Activated gamma-delta T cell treated with anti-CD3 and anti-CD28 coated beads, Interleukin-2, amount 50 U/mL, for 16 hours (primary cell): ENCODE measurements around the gene BCAT1.

Experiments used
- DNase-seq: peaks from one replicate; pipeline ENCODE4 v3.0.0-alpha.2; 2020; ENCODE audit warnings: low read depth

Gene BCAT1, protein sequence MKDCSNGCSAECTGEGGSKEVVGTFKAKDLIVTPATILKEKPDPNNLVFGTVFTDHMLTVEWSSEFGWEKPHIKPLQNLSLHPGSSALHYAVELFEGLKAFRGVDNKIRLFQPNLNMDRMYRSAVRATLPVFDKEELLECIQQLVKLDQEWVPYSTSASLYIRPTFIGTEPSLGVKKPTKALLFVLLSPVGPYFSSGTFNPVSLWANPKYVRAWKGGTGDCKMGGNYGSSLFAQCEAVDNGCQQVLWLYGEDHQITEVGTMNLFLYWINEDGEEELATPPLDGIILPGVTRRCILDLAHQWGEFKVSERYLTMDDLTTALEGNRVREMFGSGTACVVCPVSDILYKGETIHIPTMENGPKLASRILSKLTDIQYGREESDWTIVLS

DNA sequence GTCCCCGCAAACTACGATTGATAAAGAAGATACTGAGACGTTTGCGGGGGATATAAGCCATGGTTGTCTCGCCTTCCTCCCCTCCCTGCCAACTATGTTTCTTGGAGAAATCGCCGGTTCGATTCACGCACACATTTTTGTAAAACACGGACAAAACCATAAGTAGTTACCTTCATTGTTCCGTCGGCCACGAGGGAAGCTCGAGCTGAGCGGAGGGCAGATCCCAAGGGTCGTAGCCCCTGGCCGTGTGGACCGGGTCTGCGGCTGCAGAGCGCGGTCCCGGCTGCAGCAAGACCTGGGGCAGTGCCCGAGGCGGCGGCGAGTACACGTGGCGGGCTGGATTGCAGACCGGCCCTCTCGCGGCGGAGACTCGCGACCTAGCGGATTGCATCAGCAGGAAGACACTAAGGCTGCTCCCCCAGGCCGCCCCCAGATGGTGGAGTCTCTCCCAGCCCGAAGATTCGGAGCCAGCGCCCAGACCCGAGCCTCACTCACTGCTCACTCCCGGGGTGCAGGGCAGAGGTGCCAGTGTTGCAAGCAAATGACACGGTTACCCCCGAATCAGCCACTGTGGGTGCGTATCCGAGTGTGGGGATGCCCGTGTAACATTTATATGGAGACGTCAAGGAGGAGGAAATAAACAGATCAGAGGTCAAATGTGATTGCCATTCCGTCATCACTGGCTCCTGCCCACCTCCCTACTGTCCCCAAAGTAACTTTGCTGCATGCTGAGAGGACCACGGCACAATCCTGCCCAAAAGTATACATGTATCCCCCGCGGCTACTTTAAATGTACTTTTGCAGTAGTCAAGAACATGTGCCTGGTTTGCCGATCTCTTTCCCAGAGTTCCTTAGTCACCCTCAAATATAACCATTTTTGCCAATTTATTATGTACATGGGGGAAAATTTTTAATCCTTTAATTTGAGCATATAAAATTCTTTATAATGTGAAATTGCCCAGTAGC is at the start of gene BCAT1:
TSS of gene BCAT1 (minus strand) at position 345 of the 966 bp plus-strand sequence. CDS start at position 176, 169 bp downstream.
- DNase-seq, result peak; percentile 15

DNA sequence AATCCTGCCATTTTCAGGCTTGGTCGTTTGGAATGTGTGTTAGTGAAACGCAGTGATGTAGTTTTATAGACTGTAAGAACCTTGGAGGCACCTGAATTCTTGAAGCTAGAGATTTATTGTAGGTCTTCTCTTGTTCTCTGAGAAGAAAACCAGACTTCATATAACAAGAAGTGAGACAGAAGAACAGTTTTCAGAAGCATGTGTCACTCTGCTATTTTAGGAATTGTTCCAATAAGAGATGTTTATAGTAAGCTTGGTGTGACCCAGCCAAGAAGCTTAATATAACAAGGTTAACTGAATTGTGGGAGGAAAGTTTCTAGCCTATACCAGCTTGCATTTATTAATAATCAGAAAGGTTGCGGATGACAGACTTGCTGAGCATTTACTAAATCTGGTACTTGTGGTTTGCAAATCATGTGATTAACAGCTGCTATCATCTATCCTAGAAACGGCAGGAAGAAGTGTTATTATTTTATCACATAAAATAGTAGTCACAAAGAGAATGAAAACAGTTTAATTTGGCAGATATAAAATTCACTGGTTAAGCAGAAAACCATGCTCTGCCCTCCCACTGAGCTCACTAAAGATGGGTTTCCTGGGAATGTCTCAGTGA is 49.2 kb upstream of the BCAT1 start:
- DNase-seq, result no peak

DNA sequence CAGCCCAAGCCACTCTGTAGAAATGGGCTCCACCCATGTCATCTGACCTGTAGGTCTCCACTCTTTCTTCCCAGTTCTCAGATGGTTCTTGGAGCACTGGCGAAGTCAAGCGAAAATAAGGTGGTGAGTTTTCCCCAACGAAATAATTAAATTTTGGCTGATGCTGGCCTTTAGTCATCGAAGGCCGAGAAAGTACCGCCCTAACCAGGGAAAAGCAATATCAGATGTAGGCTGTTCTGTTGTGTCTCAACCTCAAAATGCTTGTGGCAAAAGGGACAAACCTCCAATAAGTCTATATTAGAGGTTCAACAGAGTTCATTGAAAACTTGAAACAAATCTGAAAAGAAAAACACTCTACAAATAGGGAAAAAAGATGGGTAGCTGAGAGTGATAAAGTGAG is 48.6 kb upstream of the BCAT1 start:
- DNase-seq, result no peak

DNA sequence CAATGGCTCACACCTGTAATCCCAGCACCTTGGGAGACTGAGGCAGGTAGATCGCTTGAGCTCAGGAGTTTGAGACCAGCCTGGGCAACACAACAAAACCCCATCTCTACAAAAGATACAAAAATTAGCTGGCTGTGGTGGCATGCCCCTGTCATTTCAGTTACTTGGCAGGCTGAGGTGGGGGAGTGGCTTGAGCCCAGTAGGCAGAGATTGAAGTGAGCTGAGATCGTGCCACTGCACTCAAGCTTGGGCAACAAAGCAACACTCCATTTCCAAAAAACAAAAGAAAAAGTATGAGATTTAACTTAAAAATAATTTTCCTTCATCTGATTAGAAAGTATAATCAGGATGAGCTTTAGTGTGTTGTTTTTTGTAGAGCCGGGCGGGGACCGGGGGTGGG is 47.9 kb upstream of the BCAT1 start:
- DNase-seq, result no peak

DNA sequence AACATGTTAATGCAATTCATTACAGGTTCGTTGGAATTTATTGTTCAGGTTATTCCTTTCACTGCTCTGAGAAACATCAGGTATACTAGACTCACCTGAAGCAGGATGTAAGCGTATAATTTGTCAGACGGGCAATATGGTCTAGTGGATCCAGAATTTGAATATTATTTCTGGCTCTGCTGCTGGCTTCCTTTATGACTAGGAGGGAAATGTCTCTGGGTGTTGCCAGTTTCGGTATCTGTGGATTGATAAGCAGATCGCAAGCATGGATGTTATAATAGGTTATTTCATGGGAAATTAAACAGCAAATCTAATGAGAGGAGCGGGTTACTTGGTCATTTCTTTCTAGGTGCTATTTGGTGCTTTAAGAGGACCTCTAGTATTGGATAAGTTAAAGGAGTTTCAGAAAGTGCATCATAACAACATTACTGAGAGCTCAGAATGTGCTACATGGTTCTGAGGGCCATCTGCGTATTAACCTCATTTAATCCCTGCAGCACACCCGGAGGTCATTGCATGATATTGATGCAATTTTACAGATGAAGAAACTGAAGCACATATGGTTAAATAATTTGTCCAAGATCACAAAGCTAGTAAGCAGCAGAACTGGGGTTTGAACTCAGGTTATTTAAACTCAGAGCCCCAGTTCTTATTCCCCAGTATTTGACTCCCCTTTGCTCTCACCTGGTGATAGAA is 47.3 kb upstream of the BCAT1 start:
- DNase-seq, result no peak

DNA sequence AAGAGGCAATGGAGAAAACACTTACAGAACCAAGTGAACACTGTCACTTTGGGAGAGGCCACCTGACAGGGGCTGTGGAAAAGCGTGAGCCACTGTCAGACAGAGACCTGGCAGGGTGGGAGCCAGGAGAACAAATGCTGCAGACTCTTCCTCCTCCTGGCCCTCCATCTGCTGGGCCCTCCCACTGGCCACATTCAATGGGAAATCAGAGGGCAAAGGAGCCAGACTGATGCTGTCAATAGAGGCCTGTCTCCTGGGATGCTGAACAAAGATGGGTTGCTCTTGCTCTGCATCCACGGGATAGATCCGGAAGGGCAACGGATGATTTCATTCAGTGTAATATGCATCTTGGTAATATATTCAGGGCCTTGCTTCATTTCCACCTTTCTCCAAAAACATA is 44.9 kb upstream of the BCAT1 start:
- no peak for DNase-seq

DNA sequence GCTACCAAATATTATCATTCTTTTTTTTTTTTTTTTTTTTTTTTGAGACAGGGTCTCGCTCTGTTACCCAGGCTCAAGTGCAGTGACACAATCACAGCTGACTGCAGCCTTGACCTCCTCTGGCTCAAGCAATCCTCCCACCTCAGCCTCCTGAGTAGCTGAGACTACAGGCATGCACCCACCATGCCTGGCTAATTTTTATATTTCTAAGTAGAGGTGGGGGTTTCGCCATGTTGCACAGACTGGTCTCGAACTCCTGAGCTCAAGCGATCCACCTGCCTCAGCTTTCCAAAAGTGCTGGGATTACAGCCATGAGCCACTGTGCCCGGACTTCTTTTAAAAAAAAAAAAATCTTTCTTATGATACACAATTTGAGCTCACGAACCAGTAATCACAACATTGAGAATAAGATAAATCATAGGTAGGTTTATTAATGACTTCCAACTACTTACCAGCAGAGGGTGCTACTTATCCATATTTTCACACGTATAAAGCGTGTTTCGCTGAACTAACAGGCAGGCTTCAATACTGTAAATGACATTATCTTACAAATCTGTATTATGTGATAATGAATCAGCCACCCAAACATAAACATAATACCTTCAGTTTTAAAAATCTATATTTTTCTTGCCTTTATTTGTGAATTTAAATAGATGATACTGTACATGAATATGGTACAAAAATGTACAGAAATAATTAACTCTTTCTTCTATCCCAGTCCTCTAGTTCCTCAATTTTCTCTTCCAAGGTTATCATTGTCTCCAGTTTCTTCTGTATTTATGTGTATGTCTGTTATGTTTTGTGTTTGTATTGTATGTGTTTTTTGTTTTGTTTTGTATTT is 42.5 kb upstream of the BCAT1 start:
- DNase-seq, result no peak

DNA sequence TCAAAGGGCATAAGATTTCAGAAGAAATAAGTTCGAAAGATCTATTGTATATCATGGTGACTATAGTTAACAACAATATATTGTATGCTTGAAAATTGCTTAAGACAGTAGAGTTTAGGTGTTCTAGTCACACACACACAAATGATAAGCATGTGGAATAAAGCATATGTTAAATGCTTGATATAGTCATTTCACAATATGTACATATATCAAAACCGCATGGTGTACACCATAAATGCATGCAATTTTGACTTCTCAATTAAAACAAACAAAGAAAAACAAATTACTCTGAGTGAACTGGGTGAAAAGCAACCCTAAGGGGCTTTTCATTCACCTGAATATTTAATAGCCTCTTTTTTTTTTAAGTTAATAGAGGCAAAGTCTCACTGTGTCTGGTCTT is 40.3 kb upstream of the BCAT1 start:
- no peak for DNase-seq

DNA sequence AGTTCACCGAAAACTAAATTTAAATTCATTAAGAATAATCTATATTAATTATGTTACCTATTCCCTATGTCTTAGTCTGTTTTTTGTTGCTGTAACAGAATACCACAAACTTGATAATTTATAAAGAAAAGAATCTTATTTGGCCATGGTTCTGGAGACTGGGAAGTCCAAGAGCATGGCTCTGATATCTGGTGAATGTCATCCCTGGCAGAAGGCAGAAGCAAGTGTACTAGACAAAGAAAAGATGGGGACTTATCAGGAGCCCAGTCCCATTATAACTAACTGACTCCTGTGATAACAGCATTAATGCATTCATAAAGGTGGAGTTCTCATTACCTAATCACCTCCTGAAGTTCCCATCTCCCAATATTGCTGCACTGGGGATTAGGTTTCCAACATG is 33.3 kb upstream of the BCAT1 start:
- no peak for DNase-seq

DNA sequence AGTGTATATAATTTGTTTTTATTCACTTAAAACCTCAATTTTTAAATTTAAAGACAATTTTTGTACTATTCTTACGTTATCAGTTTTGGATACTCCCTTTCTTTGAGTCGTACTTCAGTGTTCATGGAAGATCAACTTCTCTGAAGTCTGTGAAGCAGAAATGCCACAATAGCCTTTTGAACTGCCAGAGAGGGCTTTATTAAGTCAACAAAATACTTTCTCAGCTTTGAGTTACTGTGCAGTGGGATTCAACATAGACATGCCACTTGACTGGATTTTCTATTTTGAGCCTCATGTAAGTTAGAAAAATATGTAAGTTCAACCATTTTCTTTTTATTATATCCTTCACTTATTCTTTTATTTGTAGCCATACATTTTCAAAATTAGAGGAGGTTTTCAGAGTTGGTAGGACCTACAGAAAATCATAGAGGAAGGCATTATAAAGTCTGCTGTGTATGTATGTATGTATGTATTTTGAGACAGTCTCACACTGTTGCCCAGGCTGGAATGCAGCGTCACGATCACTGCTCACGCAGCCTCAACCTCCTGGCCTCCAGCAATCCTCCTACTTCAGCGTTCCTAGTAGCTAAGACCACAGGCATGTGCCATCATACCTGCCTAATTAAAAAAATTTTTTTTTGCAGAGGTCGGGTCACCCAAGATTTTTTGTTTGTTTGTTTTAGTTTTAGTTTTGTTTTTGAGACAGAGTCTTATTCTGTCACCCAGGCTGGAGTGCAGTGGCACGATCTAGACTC is 31.3 kb upstream of the BCAT1 start:
- DNase-seq, result no peak

DNA sequence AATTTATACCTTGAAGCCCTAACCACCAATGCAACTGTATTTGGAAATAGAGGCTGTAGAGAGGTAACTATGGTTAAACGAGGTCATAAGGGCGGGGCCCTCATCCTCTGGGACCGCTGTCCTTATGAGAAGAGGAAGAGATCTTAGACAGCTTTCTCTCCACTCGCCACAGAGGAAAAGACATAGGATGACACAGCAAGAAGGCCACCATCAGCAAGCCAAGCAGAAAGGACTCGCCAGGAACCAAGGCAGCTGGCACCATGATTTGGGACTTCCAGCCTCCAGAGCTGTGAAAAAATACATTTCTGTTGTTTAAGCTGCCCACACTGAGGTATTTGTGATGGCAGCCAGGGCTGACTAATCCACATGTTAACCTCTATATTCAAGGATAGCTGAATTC is 30.4 kb upstream of the BCAT1 start:
- DNase-seq, result no peak

DNA sequence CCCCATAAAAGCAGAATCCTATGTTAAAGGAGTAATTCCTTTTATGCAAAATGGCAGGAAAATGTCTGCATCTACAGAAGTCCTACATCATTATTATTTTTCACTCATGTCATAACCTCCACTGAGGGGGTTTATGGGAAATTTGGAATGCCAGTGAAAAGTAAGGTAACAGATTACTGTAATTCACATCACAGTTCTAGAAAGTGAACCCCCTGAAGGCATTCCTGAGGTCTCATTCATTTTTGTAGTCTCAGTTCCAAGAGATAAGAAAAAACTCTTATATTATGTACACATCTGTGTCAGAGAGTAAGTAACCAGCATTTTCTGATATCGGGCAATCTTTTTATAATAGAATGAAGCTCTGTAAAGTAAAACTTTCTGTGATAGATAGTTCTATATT is 28.8 kb upstream of the BCAT1 start:
- no peak for DNase-seq

DNA sequence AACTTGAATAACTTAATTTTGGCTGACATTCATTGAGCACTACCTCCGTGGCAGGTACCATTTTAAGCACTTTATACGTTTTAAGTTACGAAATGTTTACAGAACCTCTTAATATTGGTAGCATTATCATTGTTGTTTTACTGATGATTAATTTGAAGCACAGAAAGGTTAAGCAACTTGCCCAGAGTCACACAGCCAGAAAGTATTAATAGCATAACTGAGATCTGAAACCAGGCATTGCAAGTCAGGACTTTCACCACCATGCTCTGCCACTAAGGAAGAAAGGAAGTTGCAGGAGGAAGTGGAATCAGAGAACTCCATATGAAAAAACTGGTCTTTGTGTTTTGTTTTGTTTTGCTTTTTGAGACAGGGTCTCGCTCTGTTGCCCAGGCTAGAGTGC is 28.2 kb upstream of the BCAT1 start:
- no peak for DNase-seq

DNA sequence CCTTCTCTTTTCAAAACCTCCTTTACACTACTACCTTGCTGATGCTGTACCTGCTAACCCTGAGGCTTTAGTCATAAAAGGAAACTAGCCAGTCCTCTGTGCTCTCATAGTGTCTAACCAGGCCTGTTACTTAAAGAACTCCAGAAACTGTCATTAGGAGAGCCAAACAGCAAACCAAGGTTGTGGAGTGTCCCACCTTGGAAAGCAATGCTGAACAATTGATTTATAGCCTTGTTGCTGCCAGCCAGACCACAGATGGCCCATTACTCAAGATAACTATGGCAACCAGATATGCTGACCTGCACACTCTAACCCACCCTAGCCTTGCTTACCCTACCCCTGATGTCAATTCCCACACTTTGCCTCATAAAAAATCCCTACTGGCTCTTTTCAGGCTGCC is 26.5 kb upstream of the BCAT1 start:
- DNase-seq, result no peak

DNA sequence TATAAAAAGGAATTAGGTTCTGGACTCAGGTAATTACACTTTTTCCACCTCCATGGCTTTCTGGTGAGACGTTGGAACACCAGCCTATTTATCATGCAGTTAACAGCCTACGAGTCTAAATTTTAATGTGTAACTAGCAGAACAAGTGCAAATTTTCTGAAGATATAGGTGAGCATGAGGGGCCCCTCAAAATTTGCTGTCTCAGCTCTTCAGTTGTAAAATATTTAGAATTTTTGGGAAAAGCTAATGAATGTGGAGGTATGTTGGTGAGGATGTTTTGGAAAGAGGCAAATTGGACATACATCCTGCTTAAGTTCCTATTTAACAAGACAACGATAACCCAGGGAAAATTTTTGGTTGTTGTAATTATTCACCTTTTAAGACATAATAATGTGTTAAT is 25.3 kb upstream of the BCAT1 start:
- no peak for DNase-seq

DNA sequence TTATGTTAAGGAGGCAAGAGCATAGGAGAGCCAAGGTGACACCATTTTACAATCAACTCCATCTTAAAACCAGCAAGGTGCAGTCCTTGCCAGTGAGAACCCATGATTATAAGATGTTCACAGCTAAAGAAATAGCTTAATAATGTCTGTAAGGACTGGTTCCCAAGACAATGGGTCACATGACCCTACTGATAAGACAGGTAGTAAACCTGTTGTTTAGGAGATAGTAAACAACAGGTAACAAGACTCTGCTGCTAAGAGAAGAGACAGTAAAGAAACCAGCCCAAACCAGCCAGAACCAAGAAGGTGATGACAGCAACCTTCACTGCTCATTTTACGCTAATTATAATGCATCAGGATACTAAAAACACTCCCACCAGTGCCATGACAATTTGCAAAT is 23.2 kb upstream of the BCAT1 start:
- DNase-seq, result no peak

DNA sequence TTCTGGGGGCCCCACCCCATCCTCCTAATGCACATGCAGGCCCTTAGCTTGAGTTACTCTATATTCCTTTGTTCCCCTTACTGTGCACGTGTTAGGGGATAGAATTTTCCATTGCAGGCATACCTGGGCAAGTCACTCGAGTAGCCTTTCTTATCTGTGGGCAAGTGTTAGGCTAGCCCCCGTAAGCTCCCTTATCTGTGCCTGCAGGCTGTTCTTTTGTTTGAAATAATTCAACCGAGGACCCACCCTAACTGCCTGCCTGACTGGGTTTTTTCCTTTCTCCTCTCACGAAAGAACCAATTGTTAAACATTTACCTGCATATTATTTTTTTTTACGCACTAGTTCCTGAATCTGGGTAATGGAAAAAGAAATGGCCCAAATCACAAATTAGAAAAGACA is 21.3 kb upstream of the BCAT1 start:
- DNase-seq, result no peak

DNA sequence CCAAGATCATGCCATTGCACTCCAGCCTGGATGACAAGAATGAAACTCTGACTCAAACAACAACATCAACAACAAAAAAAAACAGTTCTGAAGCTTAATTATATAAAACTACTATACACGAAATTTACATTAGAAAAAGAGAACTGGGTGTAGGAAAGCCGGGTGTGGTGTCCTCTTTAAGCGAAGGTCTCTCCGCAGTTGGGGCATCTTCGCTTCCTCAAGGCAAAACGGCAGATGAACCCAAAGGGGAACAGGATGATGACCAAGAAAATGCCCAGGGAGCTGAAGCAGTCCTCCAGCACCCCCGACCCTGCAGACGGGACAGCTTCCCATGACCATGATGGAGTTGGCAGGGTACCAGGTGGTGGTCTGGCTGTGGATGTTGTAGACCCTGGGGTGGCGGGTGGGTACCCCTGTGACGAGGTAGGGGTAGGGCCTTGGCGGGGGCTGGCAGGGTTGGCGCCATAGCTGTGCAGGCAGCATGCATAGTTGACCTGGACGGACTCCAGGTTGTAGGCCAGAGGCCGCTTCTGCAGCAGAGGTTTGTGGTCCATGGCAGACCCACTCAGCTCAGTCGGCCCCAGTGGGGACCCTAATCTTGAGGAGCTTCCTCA is 18.2 kb upstream of the BCAT1 start:
- DNase-seq, result no peak

DNA sequence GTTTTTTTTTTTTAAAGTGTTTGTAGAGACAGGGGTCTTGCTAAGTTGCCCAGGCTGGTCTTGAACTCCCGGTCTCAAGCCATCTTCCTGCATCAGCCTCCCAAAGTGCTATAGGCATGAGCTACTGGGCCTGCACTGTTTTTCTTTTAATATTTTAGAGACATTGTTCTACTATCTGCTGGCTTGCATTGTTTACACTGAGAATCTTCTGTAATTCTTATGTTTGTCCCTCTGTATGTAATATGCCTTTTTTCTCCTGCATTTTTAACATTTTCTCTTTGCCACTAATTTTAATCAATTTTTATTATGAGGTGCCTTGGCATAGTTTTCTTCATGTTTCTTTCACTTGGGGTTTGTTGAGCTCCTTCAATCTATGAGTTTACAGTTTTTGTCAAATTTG is 15.4 kb upstream of the BCAT1 start:
- DNase-seq, result no peak

DNA sequence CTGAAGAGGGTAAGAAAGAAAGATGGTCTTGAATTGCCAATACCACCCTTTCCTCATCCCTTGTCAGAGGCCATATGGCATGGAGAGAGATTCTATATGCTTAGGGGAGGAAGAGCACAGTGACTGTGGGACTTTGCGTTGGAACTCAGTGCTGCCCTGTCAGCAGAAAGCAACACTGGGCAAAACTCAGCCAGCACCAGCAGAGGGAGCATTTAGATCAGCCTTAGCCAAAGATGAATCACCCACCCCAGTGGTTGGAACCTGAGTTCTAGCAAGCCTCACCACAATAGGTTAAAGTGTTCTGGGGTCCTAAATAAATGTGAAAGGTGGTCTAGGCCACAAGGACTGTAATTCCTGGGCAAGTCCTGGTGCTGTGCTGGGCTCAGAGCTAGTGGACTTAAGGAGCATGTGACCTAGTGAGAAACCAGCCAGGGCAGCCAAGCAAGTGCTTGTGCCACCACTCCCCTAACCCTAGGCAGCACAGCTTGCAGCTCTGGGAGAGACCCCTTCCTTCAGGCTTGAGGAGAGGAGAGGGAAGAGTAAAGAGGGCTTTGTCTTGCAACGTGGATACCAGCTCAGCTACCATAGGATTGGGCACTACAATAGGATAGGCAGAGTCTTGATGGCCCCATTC is 11.4 kb upstream of the BCAT1 start:
- DNase-seq, result no peak
